Measurements from ENCODE around the gene TMEM138. TPM values are rescaled to one million over a fixed set of nuclear protein-coding genes. Genes with fewer than 3 reads are reported as not detected.

The TMEM138 gene
- total RNA-seq, 1 donor, result 41.3 TPM

GRCh38 chr11:61358566-61358965, 3.6 kb upstream of the TMEM138 start:
- no peaks in the 10 kb centered on the region for H3K27me3 ChIP-seq (ENCODE audit: insufficient read depth, low read length)
- H3K4me2 ChIP-seq (ENCODE audit: insufficient read depth, low read length), result no peak overlapping the region
- peaks cover 7% of the 10 kb centered on the region for H4K20me1 ChIP-seq (ENCODE audit: insufficient read depth, low read length)
- H3K9me3 ChIP-seq (ENCODE audit: low read depth, low read length), result no peaks in the 10 kb centered on the region
- no peak overlapping the region for H2AFZ ChIP-seq (ENCODE audit: low read length)
- H3K4me3 ChIP-seq (ENCODE audit: insufficient read depth, low read length), result no peak overlapping the region
- no peak overlapping the region for H3K27ac ChIP-seq (ENCODE audit: low read depth, low read length)
- H3K36me3 ChIP-seq (ENCODE audit: insufficient read depth, low read length), result peaks cover 25% of the 10 kb centered on the region
- DNase-seq (ENCODE audit: insufficient read length, low spot score, missing footprints), result peak; percentile 23
- peaks cover 28% of the 10 kb centered on the region for H3K4me1 ChIP-seq (ENCODE audit: insufficient read depth, low read length)
- peaks cover 38% of the 10 kb centered on the region for H3K79me2 ChIP-seq (ENCODE audit: insufficient read depth, low read length)
- TF ChIP-seq, protein P1, sequence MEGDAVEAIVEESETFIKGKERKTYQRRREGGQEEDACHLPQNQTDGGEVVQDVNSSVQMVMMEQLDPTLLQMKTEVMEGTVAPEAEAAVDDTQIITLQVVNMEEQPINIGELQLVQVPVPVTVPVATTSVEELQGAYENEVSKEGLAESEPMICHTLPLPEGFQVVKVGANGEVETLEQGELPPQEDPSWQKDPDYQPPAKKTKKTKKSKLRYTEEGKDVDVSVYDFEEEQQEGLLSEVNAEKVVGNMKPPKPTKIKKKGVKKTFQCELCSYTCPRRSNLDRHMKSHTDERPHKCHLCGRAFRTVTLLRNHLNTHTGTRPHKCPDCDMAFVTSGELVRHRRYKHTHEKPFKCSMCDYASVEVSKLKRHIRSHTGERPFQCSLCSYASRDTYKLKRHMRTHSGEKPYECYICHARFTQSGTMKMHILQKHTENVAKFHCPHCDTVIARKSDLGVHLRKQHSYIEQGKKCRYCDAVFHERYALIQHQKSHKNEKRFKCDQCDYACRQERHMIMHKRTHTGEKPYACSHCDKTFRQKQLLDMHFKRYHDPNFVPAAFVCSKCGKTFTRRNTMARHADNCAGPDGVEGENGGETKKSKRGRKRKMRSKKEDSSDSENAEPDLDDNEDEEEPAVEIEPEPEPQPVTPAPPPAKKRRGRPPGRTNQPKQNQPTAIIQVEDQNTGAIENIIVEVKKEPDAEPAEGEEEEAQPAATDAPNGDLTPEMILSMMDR (IDR thresholded peaks at IDR 0.05; ENCODE audit: extremely low read depth, low read depth, low read length), result no peak

DNA sequence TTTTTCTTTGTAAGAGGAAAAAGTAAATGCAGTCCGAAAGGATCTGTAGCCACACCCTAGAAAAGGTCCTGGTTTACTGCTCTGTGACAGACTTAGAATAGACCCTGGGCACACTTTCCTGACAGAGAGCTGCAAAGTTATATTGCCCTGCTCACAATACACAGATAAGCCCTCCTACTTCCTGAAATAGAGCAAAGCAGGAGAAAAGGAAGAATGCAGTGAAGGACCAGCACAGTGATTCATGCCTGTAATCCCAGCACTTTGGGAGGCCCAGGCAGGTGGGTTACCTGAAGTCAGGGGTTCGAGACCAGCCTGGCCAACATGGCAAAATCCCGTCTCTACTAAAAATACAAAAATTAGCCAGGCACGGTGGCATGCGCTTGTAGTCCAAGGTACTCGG, 2.7 kb upstream of the TMEM138 start:
- peaks cover 26% of the 10 kb centered on the region for H3K36me3 ChIP-seq (ENCODE audit: insufficient read depth, low read length)

GRCh38 chr11:61361237-61361740, 885 bp upstream of the TMEM138 start:
- peaks cover 3% of the 10 kb centered on the region for H4K20me1 ChIP-seq (ENCODE audit: insufficient read depth, low read length)
- TF ChIP-seq, protein P1 (IDR thresholded peaks at IDR 0.05; ENCODE audit: extremely low read depth, low read depth, low read length), result no peak
- no peaks in the 10 kb centered on the region for H3K9me3 ChIP-seq (ENCODE audit: low read depth, low read length)
- H3K27me3 ChIP-seq (ENCODE audit: insufficient read depth, low read length), result no peaks in the 10 kb centered on the region
- H3K27ac ChIP-seq (ENCODE audit: low read depth, low read length), result peak overlapping the region; percentile 96
- DNase-seq (ENCODE audit: insufficient read length, low spot score, missing footprints), result peak; percentile 30
- peak overlapping the region; percentile 99 for H3K4me2 ChIP-seq (ENCODE audit: insufficient read depth, low read length)
- peaks cover 32% of the 10 kb centered on the region for H3K36me3 ChIP-seq (ENCODE audit: insufficient read depth, low read length)
- peak overlapping the region; percentile 84 for H3K4me3 ChIP-seq (ENCODE audit: insufficient read depth, low read length)
- H3K4me1 ChIP-seq (ENCODE audit: insufficient read depth, low read length), result peaks cover 39% of the 10 kb centered on the region
- peak overlapping the region; percentile 99 for H2AFZ ChIP-seq (ENCODE audit: low read length)
- H3K79me2 ChIP-seq (ENCODE audit: insufficient read depth, low read length), result peaks cover 49% of the 10 kb centered on the region

More for the DNA sequence above, 2.7 kb upstream of the TMEM138 start:
- H4K20me1 ChIP-seq (ENCODE audit: insufficient read depth, low read length), result peaks cover 3% of the 10 kb centered on the region
- no peak overlapping the region for H3K27ac ChIP-seq (ENCODE audit: low read depth, low read length)
- H3K27me3 ChIP-seq (ENCODE audit: insufficient read depth, low read length), result no peaks in the 10 kb centered on the region
- TF ChIP-seq, protein P1 (IDR thresholded peaks at IDR 0.05; ENCODE audit: extremely low read depth, low read depth, low read length), result no peak
- H3K4me1 ChIP-seq (ENCODE audit: insufficient read depth, low read length), result peaks cover 29% of the 10 kb centered on the region
- peak overlapping the region; percentile 63 for H3K4me2 ChIP-seq (ENCODE audit: insufficient read depth, low read length)
- no peak overlapping the region for H2AFZ ChIP-seq (ENCODE audit: low read length)
- H3K9me3 ChIP-seq (ENCODE audit: low read depth, low read length), result no peaks in the 10 kb centered on the region
- no peak overlapping the region for H3K4me3 ChIP-seq (ENCODE audit: insufficient read depth, low read length)
- DNase-seq (ENCODE audit: insufficient read length, low spot score, missing footprints), result no peak
- peaks cover 47% of the 10 kb centered on the region for H3K79me2 ChIP-seq (ENCODE audit: insufficient read depth, low read length)

GRCh38 chr11:61362542-61362875, 335 bp downstream of the TMEM138 start:
- peak overlapping the region; percentile 99 for H3K4me2 ChIP-seq (ENCODE audit: insufficient read depth, low read length)
- H3K4me1 ChIP-seq (ENCODE audit: insufficient read depth, low read length), result peaks cover 47% of the 10 kb centered on the region
- peak overlapping the region; percentile 96 for H3K27ac ChIP-seq (ENCODE audit: low read depth, low read length)
- peaks cover 49% of the 10 kb centered on the region for H3K79me2 ChIP-seq (ENCODE audit: insufficient read depth, low read length)
- H2AFZ ChIP-seq (ENCODE audit: low read length), result peak overlapping the region; percentile 90
- TF ChIP-seq, protein P1 (IDR thresholded peaks at IDR 0.05; ENCODE audit: extremely low read depth, low read depth, low read length), result no peak
- peaks cover 3% of the 10 kb centered on the region for H4K20me1 ChIP-seq (ENCODE audit: insufficient read depth, low read length)
- DNase-seq (ENCODE audit: insufficient read length, low spot score, missing footprints), result peak; percentile 82
- H3K9me3 ChIP-seq (ENCODE audit: low read depth, low read length), result no peaks in the 10 kb centered on the region
- peaks cover 39% of the 10 kb centered on the region for H3K36me3 ChIP-seq (ENCODE audit: insufficient read depth, low read length)
- peak overlapping the region; percentile 84 for H3K4me3 ChIP-seq (ENCODE audit: insufficient read depth, low read length)
- H3K27me3 ChIP-seq (ENCODE audit: insufficient read depth, low read length), result no peaks in the 10 kb centered on the region
